Astrocyte (in vitro differentiated cells and primary cell): ENCODE results near the gene SPRED2. TPM values are rescaled to one million over a fixed set of nuclear protein-coding genes. Genes with fewer than 3 reads are reported as not detected.
A peak's percentile ranks its signal among the peaks of the same experiment; 100 is the strongest.

Experiments
- DNase-seq: peaks from one replicate; pipeline ENCODE4 v3.0.0-alpha.2; 2010; ENCODE audit warnings: low read depth
- FAIRE-seq: peaks from 2 replicates; lab custom pipeline; 2011; peaks lifted over from hg19 to GRCh38; lab: Jason Lieb, UNC
- H2AFZ ChIP-seq: 2 replicates; pipeline ENCODE4 v1.6.0; 2012; ENCODE audit warnings: low read depth, low read length, inconsistent platforms
- H3K27ac ChIP-seq: 2 replicates; pipeline ENCODE4 v1.5.1; 2011; ENCODE audit warnings: low read depth, low read length, inconsistent platforms
- H3K27me3 ChIP-seq: 2 replicates; pipeline ENCODE4 v1.6.0; 2011; ENCODE audit warnings: low read length, inconsistent platforms; ENCODE audit not compliant: insufficient read depth
- H3K36me3 ChIP-seq: 2 replicates; pipeline ENCODE4 v1.5.1; 2011; ENCODE audit warnings: low read length, inconsistent platforms; ENCODE audit not compliant: insufficient read depth
- H3K4me1 ChIP-seq: 2 replicates; pipeline ENCODE4 v1.5.1; 2011; ENCODE audit warnings: low read length, inconsistent platforms; ENCODE audit not compliant: insufficient read depth
- H3K4me2 ChIP-seq: 2 replicates; pipeline ENCODE4 v1.6.0; 2012; ENCODE audit warnings: low read length, inconsistent platforms
- H3K4me3 ChIP-seq: 2 replicates; pipeline ENCODE4 v1.5.1; 2011; ENCODE audit warnings: low read depth, mild to moderate bottlenecking, low read length, inconsistent platforms; ENCODE audit not compliant: insufficient read depth
- H3K79me2 ChIP-seq: 2 replicates; pipeline ENCODE4 v1.6.0; 2012; ENCODE audit warnings: mild to moderate bottlenecking, low read length, inconsistent platforms; ENCODE audit not compliant: insufficient read depth
- H3K9ac ChIP-seq: 2 replicates; pipeline ENCODE4 v1.6.0; 2012; ENCODE audit warnings: mild to moderate bottlenecking, low read length, inconsistent platforms
- H3K9me3 ChIP-seq: 2 replicates; pipeline ENCODE4 v1.5.1; 2012; ENCODE audit warnings: low read depth, mild to moderate bottlenecking, low read length, inconsistent platforms; ENCODE audit not compliant: insufficient read depth
- H4K20me1 ChIP-seq: 2 replicates; pipeline ENCODE4 v1.6.0; 2012; ENCODE audit warnings: low read length, inconsistent platforms; ENCODE audit not compliant: insufficient read depth
- H3K27ac Mint-ChIP-seq: one replicate; pipeline ENCODE4 v1.8.0; 2021; ENCODE audit warnings: mild to moderate bottlenecking, mixed read lengths; ENCODE audit not compliant: unreplicated experiment
- H3K27me3 Mint-ChIP-seq: one replicate; pipeline ENCODE4 v1.8.0; 2021; ENCODE audit warnings: low read depth, mixed read lengths; ENCODE audit not compliant: unreplicated experiment
- H3K36me3 Mint-ChIP-seq: one replicate; pipeline ENCODE4 v1.8.0; 2021; ENCODE audit warnings: low read depth, mixed read lengths; ENCODE audit not compliant: unreplicated experiment
- H3K4me1 Mint-ChIP-seq: one replicate; pipeline ENCODE4 v1.8.0; 2021; ENCODE audit warnings: low read depth, mixed read lengths; ENCODE audit not compliant: unreplicated experiment
- H3K4me3 Mint-ChIP-seq: one replicate; pipeline ENCODE4 v1.8.0; 2021; ENCODE audit warnings: mild to moderate bottlenecking, moderate library complexity, mixed read lengths; ENCODE audit not compliant: unreplicated experiment
- H3K9me3 Mint-ChIP-seq: one replicate; pipeline ENCODE4 v1.8.0; 2021; ENCODE audit warnings: mild to moderate bottlenecking, mixed read lengths; ENCODE audit not compliant: unreplicated experiment
- CTCF ChIP-seq: IDR thresholded peaks from 2 replicates; pipeline ENCODE4 v1.5.1; 2011; ENCODE audit warnings: low read depth, mild to moderate bottlenecking, inconsistent platforms, low read length, moderate library complexity; ENCODE audit not compliant: insufficient read depth
- EZH2 ChIP-seq: IDR thresholded peaks from 2 replicates; pipeline ENCODE4 v1.6.1; 2012; ENCODE audit warnings: mild to moderate bottlenecking, low read length, inconsistent platforms; ENCODE audit not compliant: insufficient read depth
- total RNA-seq: library from RNA; stranded (reverse); gene quantifications from 2 replicates; pipeline ENCODE4 v1.2.1, GENCODE V29; 2021

The SPRED2 gene
- total RNA-seq, 1 donor from 2014 or later = 47.3 TPM

DNA sequence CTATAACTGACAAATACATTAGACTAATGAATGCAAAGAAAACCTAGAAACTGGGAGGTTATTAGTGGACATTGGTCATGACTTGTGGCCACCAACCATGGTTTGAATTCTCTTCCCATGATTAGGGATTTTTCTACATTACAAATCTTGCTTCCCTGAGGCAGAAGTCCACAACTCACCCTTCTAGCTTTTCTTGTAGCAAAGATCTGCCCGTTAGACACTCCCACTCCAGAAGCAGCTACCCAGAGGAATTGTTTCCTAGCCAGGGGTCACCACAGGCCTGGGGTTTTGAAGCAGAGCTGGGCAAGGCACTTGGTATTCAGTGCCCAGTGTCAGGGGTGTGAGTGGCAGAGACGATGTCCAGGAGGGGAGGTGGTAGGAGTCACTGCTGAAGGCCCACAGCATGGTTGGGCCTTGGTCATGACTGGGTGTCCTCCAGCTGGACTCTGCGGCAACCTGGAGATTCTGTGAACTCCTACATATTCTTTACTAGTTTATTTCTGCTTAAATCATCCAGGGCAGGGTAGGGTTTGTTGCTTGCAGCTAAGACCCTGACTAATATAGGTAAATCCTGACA lies 149.8 kb downstream of the SPRED2 start:
- DNase-seq (no peak), FAIRE-seq (no peak)
- H3K9me3 Mint-ChIP-seq = no peaks in the 10 kb centered on the region
- H3K27me3 Mint-ChIP-seq = no peaks in the 10 kb centered on the region
- H3K27me3 ChIP-seq = no peaks in the 10 kb centered on the region
- peaks cover 2% of the 10 kb centered on the region for H3K36me3 Mint-ChIP-seq
- peaks cover 26% of the 10 kb centered on the region for H3K4me1 Mint-ChIP-seq
- H3K27ac Mint-ChIP-seq = no peak overlapping the region
- no peaks in the 10 kb centered on the region for H3K36me3 ChIP-seq
- H3K4me1 ChIP-seq = peaks cover 14% of the 10 kb centered on the region
- H3K27ac ChIP-seq = no peak overlapping the region
- H4K20me1 ChIP-seq = no peaks in the 10 kb centered on the region
- TF ChIP-seq EZH2 (no peak), CTCF (no peak)
- H3K9ac ChIP-seq = no peak overlapping the region
- H3K9me3 ChIP-seq = no peaks in the 10 kb centered on the region
- H3K4me2 ChIP-seq = no peak overlapping the region
- H3K79me2 ChIP-seq = no peaks in the 10 kb centered on the region
- H3K4me3 ChIP-seq = no peak overlapping the region
- H3K4me3 Mint-ChIP-seq = no peak overlapping the region
- H2AFZ ChIP-seq = no peak overlapping the region

- H2AFZ ChIP-seq = no peak overlapping the region
- H3K27me3 ChIP-seq = no peaks in the 10 kb centered on the region
- TF ChIP-seq CTCF = no peak
- TF ChIP-seq EZH2 = no peak
- H3K79me2 ChIP-seq = no peaks in the 10 kb centered on the region
- Mint-ChIP-seq H3K27me3 (no peaks in the 10 kb centered on the region), H3K4me1 (peaks cover 29% of the 10 kb centered on the region), H3K27ac (peak overlapping the region; percentile 47), H3K4me3 (no peak overlapping the region), H3K36me3 (peaks cover 2% of the 10 kb centered on the region), H3K9me3 (no peaks in the 10 kb centered on the region)
- no peak for DNase-seq
- H3K27ac ChIP-seq = no peak overlapping the region
- no peak overlapping the region for H3K4me3 ChIP-seq
- no peak overlapping the region for H3K4me2 ChIP-seq
- H3K4me1 ChIP-seq = peaks cover 20% of the 10 kb centered on the region
- no peaks in the 10 kb centered on the region for H3K9me3 ChIP-seq
- no peaks in the 10 kb centered on the region for H3K36me3 ChIP-seq
- FAIRE-seq = no peak
- no peak overlapping the region for H3K9ac ChIP-seq
- H4K20me1 ChIP-seq = no peaks in the 10 kb centered on the region
These were observed 150.6 kb downstream of the SPRED2 start for GRCh38 chr2:65281627-65282351.

DNA sequence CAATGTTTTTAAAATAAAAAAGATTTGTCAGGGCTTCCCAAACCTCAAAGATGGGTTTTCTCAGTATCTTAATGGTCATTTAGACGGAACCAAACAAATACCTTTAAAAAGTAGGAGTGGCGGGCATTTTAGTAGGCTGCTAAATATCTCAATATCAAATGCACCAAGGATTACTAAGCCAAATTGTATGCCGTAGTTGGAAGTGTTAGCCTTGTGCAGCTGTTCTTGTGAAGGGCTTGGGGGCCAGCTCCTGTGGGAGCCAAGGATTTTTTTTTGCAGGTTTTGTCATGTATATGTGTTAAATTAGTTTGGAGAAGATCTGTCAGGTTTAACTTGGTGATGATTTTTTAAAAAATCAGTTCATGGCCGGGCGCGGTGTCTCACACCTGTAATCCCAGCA lies 152.6 kb downstream of the SPRED2 start:
- DNase-seq = no peak
- Mint-ChIP-seq H3K9me3 (no peaks in the 10 kb centered on the region), H3K27ac (no peak overlapping the region), H3K4me3 (no peak overlapping the region), H3K4me1 (peaks cover 37% of the 10 kb centered on the region), H3K27me3 (no peaks in the 10 kb centered on the region), H3K36me3 (peaks cover 9% of the 10 kb centered on the region)
- Histone ChIP-seq H3K79me2 (no peaks in the 10 kb centered on the region), H3K4me2 (no peak overlapping the region), H3K4me1 (peaks cover 28% of the 10 kb centered on the region), H3K9ac (no peak overlapping the region), H3K27me3 (no peaks in the 10 kb centered on the region), H3K27ac (no peak overlapping the region), H3K36me3 (no peaks in the 10 kb centered on the region), H3K4me3 (no peak overlapping the region), H2AFZ (no peak overlapping the region), H4K20me1 (peaks cover 4% of the 10 kb centered on the region), H3K9me3 (no peaks in the 10 kb centered on the region)
- no peak for TF ChIP-seq CTCF
- TF ChIP-seq EZH2 = no peak
- FAIRE-seq = no peak
